GM18858 (cell line): ENCODE results near the gene LAMC3.
"Not testable (repeated sequence)": the region's sequence is repeated elsewhere in the genome, so short reads cannot be mapped to it uniquely, and the experiment has no call there.

Experiments used
- ATAC-seq: cut with Tn5 transposase; IDR thresholded peaks from one replicate; pipeline ENCODE4 v1.9.1; 2021; ENCODE audit not compliant: unreplicated experiment

Gene LAMC3

DNA sequence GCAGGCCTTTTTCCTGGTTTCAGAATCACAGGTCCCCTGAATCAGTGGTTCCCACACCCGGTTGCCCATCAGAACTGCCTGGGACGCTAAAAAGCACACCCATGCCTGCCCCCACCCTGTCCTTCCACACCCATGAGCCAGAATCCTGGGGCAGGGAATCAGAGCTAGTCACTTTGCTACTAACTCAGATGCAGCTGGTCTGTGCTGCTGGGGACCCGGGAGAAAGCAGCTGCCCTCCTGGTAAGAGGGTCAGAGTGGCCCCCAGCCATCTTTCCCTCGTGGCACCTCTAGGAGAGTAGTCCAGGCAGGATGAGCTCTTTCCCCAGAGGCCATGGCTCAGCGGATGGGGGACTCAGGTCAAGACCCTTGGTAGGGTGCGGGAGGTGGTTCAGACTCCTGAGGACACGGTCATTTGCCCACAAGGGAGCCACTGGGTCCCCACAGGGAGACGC lies 105.1 kb downstream of the LAMC3 start:
- ATAC-seq: no peak

GRCh38 chr9:131115360-131115742 lies 106.4 kb downstream of the LAMC3 start:
- ATAC-seq: not testable (repeated sequence)

DNA sequence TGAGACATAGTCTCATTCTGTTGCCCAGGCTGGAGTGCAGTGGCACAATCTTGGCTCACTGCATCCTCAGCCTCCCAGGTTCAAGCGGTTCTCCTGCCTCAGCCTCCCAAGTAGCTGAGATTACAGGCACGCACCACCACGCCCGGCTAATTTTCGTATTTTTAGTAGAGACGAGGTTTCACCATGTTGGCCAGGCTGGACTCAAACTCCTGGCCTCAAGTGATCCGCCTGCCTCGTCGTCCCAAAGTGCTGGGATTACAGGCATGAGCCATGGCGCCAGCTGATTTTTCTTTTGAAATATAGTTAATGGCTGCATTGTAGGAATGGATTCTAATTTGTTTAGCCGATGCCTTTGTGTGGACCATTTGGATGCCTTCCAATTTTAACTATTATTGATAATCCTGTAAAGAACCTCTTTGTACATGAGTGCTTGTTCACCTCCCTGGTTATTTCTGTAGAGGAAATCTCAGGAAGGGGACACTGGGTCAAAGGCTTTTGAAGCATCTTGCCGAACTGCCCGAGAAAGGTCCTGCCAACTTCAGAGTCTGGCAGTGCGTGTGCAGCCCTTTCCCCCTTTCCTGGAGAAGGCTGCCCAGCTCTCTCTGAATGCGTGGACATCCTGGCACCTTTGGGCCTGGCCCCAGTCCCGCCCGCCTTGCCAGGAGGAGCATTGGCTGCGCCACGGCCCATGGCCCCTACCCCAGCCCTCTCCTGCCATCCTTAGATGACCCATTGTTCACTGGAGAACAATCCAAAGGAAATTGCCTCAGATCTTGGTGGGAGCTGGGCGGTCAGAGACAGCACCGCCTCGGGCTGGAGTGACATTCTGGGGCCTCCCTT lies 107.5 kb downstream of the LAMC3 start:
- no peak for ATAC-seq

- no peak for ATAC-seq
These were observed 108.3 kb downstream of the LAMC3 start for GRCh38 chr9:131117121-131117761.

- no peak for ATAC-seq
These were observed 108.8 kb downstream of the LAMC3 start for GRCh38 chr9:131117762-131118145.

- ATAC-seq: no peak
These were observed 110.6 kb downstream of the LAMC3 start for GRCh38 chr9:131119600-131119999.

DNA sequence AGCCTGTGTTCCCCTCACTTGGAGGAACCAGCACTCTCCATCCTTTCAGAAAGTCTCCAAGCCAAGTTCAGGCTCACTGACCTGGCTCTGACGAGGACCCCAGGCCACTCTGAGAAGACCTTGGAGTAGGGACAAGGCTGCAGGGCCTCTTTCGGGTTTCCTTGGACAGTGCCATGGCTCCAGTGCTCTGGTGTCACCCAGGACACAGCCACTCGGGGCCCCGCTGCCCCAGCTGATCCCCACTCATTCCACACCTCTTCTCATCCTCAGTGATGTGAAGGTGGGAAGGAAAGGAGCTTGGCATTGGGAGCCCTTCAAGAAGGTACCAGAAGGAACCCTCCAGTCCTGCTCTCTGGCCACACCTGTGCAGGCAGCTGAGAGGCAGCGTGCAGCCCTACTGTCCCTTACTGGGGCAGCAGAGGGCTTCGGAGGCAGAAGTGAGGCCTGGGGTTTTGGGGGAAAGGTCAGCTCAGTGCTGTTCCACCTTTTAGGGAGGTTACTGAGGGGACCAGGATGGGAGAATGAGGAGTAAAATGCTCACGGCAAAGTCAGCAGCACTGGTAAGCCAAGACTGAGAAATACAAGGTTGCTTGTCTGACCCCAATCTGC lies 111.8 kb downstream of the LAMC3 start:
- ATAC-seq: no peak

DNA sequence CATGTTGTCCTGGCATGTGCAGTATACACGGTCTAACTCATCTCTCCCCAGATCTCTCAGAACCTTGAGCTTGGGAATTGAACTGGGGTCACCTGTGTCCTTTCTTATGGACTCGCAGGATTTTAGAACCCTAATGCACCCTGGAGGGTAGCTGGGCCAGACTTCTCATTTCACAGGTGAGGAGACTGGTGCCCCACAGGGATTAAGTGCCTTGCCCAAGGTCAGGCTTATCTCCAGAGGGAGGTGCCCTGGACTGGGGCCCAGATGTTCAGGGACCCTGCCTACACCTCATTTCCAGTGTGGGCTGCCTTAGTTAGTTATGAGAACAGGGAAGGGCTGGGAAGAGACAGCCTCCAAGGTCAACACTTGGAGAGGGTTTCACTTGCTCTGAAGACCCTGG lies 112.4 kb downstream of the LAMC3 start:
- ATAC-seq: no peak

GRCh38 chr9:131122158-131122557 lies 113.2 kb downstream of the LAMC3 start:
- no peak for ATAC-seq

GRCh38 chr9:131125038-131125287 lies 116.0 kb downstream of the LAMC3 start:
- ATAC-seq: no peak

DNA sequence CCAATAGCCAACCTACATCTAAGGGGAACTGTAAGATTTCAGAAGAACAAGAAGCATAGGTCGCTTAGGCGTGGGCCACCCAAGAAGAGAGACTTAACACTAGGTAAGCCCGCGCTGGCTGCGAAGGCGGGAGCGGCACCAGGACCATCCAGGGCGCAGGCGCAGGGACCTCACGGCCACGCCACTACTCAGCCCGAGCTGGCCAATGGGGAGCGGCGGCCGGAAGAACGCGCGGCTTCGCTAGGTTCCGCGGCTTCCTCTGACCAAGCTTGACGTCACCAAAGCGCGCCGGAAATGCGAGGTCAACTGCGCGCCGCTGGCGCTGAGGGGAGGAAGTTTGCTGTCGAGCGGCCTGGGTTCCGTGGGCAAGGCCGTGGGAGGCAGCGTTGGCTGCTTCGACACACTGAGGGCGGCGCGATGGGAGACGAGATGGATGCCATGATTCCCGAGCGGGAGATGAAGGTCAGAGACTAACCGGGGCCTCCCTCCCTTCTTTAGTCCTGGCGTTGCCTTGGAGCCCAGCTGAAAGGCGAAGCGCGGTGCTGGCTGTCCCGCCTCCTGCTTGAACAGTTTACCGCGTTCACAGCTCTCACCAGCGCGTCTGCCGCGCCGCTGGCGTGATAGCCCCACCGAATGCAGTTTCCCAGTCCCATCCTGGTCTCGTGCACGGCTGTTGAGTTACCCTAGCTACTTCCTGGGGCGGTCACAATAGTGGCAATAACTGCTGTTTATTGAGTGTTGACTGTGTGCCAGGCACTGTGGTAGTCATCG lies 116.5 kb downstream of the LAMC3 start, which contains the start of gene NUP214:
Gene NUP214, plus strand, starts transcription at position 299 of the 771 bp plus-strand sequence. Its CDS starts 119 bp downstream, at position 418.
- ATAC-seq: peak; percentile 86

GRCh38 chr9:131126059-131126426 lies 117.1 kb downstream of the LAMC3 start:
- ATAC-seq: no peak

DNA sequence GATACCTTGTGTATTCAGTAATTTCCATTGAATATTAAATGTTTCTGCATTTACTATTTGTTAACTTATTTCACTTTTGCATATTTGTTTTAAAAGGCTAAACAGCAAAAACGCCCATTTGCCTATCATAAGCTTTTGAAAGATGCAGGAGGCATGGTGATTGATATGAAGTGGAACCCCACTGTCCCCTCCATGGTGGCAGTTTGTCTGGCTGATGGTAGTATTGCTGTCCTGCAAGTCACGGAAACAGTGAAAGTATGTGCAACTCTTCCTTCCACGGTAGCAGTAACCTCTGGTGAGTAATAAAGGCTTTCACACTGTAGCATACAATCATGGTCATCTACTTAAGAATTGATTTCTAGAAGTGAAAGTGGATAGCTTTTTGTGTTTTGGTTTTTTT lies 120.2 kb downstream of the LAMC3 start:
- ATAC-seq: no peak

- ATAC-seq: no peak
These were observed 129.7 kb downstream of the LAMC3 start for GRCh38 chr9:131138676-131139075.

GRCh38 chr9:131140112-131140511 lies 131.1 kb downstream of the LAMC3 start:
- no peak for ATAC-seq

- no peak for ATAC-seq
These were observed 131.6 kb downstream of the LAMC3 start for GRCh38 chr9:131140550-131140949.

DNA sequence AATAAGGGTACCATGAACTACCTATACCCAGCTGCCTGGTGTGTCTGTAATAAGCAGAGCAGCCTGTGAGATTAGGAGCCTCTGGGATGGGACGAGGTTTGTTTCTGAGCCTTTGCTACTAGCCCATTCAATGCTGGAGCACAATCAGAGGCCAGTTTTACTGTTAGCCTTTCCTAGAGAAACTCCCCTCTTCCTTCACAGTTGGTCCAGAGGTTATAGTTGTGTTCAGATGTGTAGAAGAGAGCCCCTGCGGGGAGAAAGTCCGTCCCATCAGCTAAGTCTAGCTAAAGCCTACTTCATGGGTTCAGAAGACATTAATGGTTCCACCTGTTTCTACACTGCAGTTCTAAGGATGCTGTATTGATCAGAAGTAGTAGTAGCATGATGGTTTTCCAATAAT lies 133.2 kb downstream of the LAMC3 start:
- no peak for ATAC-seq
